Activated T-cell treated with anti-CD3 and anti-CD28 coated beads, Interleukin-2, amount 50 U/mL, for 72 hours (primary cell): ENCODE measurements around the gene TEX9. TPM values are rescaled to one million over a fixed set of nuclear protein-coding genes. Genes with fewer than 3 reads are reported as not detected.

ENCODE experiments used
- ATAC-seq, 2 donors: fragments of 150-1000 bp; cut with Tn5 transposase; replicated peaks in 1 of 2; 2 replicates each; pipeline ENCODE4 v1.10.0; 2021; ENCODE audit warnings: moderate library complexity in 2 of 2, mild to moderate bottlenecking in 1 of 2
- DNase-seq, 2 donors: peaks; one replicate each; pipeline ENCODE4 v3.0.0; 2021 to 2022; ENCODE audit warnings: mixed read lengths in 1 of 2
- H3K27ac Mint-ChIP-seq: one replicate; pipeline ENCODE4 v1.8.0; 2022; ENCODE audit warnings: mild to moderate bottlenecking, moderate library complexity, mixed read lengths
- H3K27me3 Mint-ChIP-seq: one replicate; pipeline ENCODE4 v1.8.0; 2022; ENCODE audit warnings: low read depth, mixed read lengths
- H3K36me3 Mint-ChIP-seq, 2 donors: one replicate each; pipeline ENCODE4 v1.8.0; 2022; ENCODE audit warnings: mixed read lengths in 2 of 2, mild to moderate bottlenecking in 1 of 2; ENCODE audit not compliant: insufficient read depth in 2 of 2
- H3K4me1 Mint-ChIP-seq: one replicate; pipeline ENCODE4 v1.8.0; 2022; ENCODE audit warnings: low read depth, mixed read lengths
- H3K4me3 Mint-ChIP-seq, 2 donors: one replicate each; pipeline ENCODE4 v1.8.0; 2022; ENCODE audit warnings: mild to moderate bottlenecking in 2 of 2, mixed read lengths in 2 of 2, moderate library complexity in 2 of 2
- H3K9me3 Mint-ChIP-seq, 2 donors: one replicate each; pipeline ENCODE4 v1.8.0; 2022; ENCODE audit warnings: mixed read lengths in 2 of 2
- total RNA-seq, 2 donors: library from RNA; stranded (reverse); gene quantifications; one replicate each; pipeline ENCODE4 v1.2.3, GENCODE V29; 2022

TEX9 gene
- total RNA-seq, 2 donors from 2014 or later, result 1.2 to 2.6 TPM

- Mint-ChIP-seq H3K36me3 (peaks cover 3% of the 10 kb centered on the region in 2 donors), H3K4me1 (no peaks in the 10 kb centered on the region), H3K4me3 (no peak overlapping the region), H3K27me3 (no peaks in the 10 kb centered on the region), H3K9me3 (peaks cover 0 to 9% of the 10 kb centered on the region in 2 donors), H3K27ac (no peak overlapping the region)
- ATAC-seq (no peak), DNase-seq (no peak)
Measured at GRCh38 chr15:56425976-56426375, 60.8 kb downstream of the TEX9 start.

DNA sequence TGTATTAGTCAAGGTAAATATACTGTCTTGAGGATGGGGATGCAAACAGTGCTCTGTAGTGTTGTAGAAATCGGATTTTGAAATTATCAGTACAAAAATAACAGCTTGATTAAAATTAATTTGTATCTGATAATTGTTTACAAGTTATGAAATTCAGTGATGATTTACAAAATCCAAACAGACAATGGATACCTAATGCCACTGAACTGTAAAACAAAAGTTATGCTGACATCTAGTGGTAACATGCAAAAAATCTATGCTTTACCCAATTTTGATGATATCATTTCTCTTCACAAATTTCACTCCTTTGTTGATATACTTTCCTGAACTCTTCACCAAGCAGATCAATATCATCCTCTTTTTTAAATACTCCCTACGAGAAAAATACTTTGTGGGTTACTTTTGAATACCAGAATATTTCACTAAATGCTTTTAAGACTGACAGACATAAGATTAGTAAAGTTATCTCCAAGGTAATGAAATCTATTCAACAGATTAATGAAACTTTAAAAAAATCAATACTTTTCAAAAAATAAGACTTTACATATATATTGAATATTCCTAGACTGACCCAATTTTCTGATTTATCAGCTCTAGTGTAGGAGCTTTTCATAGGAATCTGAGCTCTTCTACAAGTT lies 63.7 kb downstream of the TEX9 start:
- Mint-ChIP-seq H3K27ac (no peak overlapping the region), H3K9me3 (peaks cover 0 to 7% of the 10 kb centered on the region in 2 donors), H3K4me1 (no peaks in the 10 kb centered on the region), H3K27me3 (no peaks in the 10 kb centered on the region), H3K36me3 (peaks cover 3% of the 10 kb centered on the region in 2 donors), H3K4me3 (no peak overlapping the region)
- peak in 1 of 2 donors; percentile 4 for ATAC-seq
- no peak for DNase-seq

DNA sequence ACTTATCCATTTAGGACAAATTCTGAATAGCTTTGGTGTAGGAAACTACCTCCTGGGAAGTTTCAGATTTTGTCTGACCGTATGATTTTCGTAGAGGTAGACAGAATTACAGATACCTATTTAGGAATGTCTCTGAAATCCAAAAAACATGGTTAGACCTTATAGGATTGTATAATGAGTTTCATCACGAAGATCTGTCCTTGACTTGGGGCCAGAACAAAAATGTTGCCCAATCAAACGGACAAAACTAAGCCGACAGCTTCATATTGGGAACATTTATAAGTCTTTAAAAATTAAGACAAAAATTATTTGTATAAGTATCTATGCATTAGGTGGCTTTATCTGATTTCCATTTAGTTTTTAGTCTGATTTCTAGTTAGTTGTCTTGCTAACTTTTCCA lies 67.1 kb downstream of the TEX9 start:
- Mint-ChIP-seq H3K4me3 (no peak overlapping the region), H3K9me3 (peaks cover 1 to 2% of the 10 kb centered on the region in 2 donors), H3K36me3 (no peaks in the 10 kb centered on the region), H3K4me1 (no peaks in the 10 kb centered on the region), H3K27ac (no peak overlapping the region), H3K27me3 (peaks cover 17% of the 10 kb centered on the region)
- ATAC-seq (no peak), DNase-seq (no peak)

GRCh38 chr15:56440214-56440770 lies 75.1 kb downstream of the TEX9 start:
- ATAC-seq (no peak), DNase-seq (no peak)
- no peak overlapping the region for H3K4me3 Mint-ChIP-seq
- peaks cover 11% of the 10 kb centered on the region for H3K27me3 Mint-ChIP-seq
- no peaks in the 10 kb centered on the region for H3K36me3 Mint-ChIP-seq
- peaks cover 1 to 7% of the 10 kb centered on the region in 2 donors for H3K9me3 Mint-ChIP-seq
- H3K4me1 Mint-ChIP-seq, result no peaks in the 10 kb centered on the region
- no peak overlapping the region for H3K27ac Mint-ChIP-seq

DNA sequence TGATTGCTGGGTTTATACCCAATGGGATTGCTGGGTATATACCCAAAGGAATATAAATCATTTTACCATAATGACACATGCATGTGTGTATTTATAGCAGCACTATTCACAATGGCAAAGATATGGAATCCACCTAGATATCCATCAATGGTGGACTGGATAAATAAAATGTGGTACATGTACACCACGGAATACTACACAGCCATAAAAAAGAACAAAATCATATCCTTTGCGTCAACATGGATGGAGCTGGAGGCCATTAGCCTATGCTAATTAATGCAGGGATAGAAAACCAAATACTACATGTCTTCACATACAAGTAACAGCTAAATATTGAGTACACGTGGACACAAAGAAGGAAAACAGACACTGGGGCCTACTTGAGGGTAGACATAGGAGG lies 77.1 kb downstream of the TEX9 start:
- H3K9me3 Mint-ChIP-seq, result peaks cover 0 to 5% of the 10 kb centered on the region in 2 donors
- H3K36me3 Mint-ChIP-seq, result no peaks in the 10 kb centered on the region
- no peak overlapping the region for H3K4me3 Mint-ChIP-seq
- no peaks in the 10 kb centered on the region for H3K4me1 Mint-ChIP-seq
- no peak overlapping the region for H3K27ac Mint-ChIP-seq
- no peaks in the 10 kb centered on the region for H3K27me3 Mint-ChIP-seq
- DNase-seq (no peak), ATAC-seq (no peak)

GRCh38 chr15:56445746-56446145 lies 80.5 kb downstream of the TEX9 start:
- Mint-ChIP-seq H3K27ac (no peak overlapping the region), H3K36me3 (no peaks in the 10 kb centered on the region), H3K9me3 (peaks cover 0 to 3% of the 10 kb centered on the region in 2 donors), H3K27me3 (no peaks in the 10 kb centered on the region), H3K4me1 (no peaks in the 10 kb centered on the region), H3K4me3 (no peak overlapping the region)
- DNase-seq, result no peak
- no peak for ATAC-seq

GRCh38 chr15:56454836-56455235 lies 89.6 kb downstream of the TEX9 start:
- no peak overlapping the region for H3K27ac Mint-ChIP-seq
- DNase-seq, result no peak
- ATAC-seq, result no peak
- no peaks in the 10 kb centered on the region for H3K27me3 Mint-ChIP-seq
- H3K36me3 Mint-ChIP-seq, result no peaks in the 10 kb centered on the region
- H3K4me3 Mint-ChIP-seq, result no peak overlapping the region
- H3K9me3 Mint-ChIP-seq, result no peaks in the 10 kb centered on the region
- no peaks in the 10 kb centered on the region for H3K4me1 Mint-ChIP-seq

GRCh38 chr15:56456229-56456628 lies 91.0 kb downstream of the TEX9 start:
- DNase-seq (no peak), ATAC-seq (no peak)
- Mint-ChIP-seq H3K36me3 (no peaks in the 10 kb centered on the region), H3K27ac (no peak overlapping the region), H3K9me3 (no peaks in the 10 kb centered on the region), H3K4me1 (no peaks in the 10 kb centered on the region), H3K4me3 (no peak overlapping the region), H3K27me3 (no peaks in the 10 kb centered on the region)

GRCh38 chr15:56459096-56459495 lies 93.9 kb downstream of the TEX9 start:
- DNase-seq (no peak), ATAC-seq (no peak)
- Mint-ChIP-seq H3K27ac (no peak overlapping the region), H3K9me3 (no peaks in the 10 kb centered on the region), H3K27me3 (peaks cover 15% of the 10 kb centered on the region), H3K36me3 (no peaks in the 10 kb centered on the region), H3K4me3 (no peak overlapping the region), H3K4me1 (peaks cover 3% of the 10 kb centered on the region)

- Mint-ChIP-seq H3K9me3 (no peaks in the 10 kb centered on the region), H3K27me3 (peaks cover 25% of the 10 kb centered on the region), H3K36me3 (no peaks in the 10 kb centered on the region), H3K27ac (no peak overlapping the region), H3K4me3 (no peak overlapping the region), H3K4me1 (peaks cover 13% of the 10 kb centered on the region)
- ATAC-seq, result no peak
- DNase-seq, result no peak
Measured at GRCh38 chr15:56460071-56460470, 94.8 kb downstream of the TEX9 start.

GRCh38 chr15:56460947-56461346 lies 95.7 kb downstream of the TEX9 start:
- H3K4me1 Mint-ChIP-seq, result peaks cover 13% of the 10 kb centered on the region
- no peaks in the 10 kb centered on the region for H3K9me3 Mint-ChIP-seq
- no peak for DNase-seq
- H3K36me3 Mint-ChIP-seq, result no peaks in the 10 kb centered on the region
- no peak for ATAC-seq
- H3K27me3 Mint-ChIP-seq, result peaks cover 25% of the 10 kb centered on the region
- H3K27ac Mint-ChIP-seq, result no peak overlapping the region
- H3K4me3 Mint-ChIP-seq, result no peak overlapping the region

DNA sequence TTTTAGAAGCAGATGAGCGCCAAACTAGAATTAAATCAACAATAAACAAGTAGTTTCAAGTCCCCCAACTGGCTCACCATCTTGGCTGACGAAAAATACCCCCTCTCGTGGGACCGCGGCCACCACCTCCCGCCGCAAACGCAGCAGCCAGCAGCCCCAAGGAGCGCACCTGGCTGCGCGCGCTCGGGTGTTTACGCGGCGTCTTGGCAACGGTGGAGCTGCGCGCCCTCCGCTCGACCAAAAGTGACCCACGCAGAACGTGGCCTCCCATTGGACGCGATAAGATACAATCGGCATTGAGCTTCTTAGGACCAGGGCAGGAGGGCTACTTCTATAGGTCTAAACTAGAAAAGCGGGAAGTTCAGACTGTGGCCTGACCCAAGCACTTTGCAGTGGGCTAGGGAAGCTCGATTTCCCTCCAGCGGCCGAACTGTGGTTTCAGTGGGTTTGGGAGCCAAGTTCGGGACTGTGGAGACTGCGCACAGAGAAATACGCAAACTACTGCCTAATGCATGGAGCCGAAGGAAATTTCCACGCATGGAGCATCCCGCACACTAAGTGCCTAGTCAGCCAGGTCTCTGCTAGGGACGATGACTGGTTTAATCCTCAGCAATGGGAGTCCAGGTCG lies 99.8 kb downstream of the TEX9 start, which contains the start of gene MNS1:
TSS of gene MNS1 (minus strand) at position 245 of the 628 bp plus-strand sequence. CDS start at position 80, 165 bp downstream.
- DNase-seq, result peak; percentile 77 to 87
- H3K4me1 Mint-ChIP-seq, result peaks cover 24% of the 10 kb centered on the region
- peak within 1 kb of the TSS; percentile 95 to 98 for H3K4me3 Mint-ChIP-seq
- H3K27me3 Mint-ChIP-seq, result peaks cover 25% of the 10 kb centered on the region
- no peak within 1 kb of the TSS for H3K27ac Mint-ChIP-seq
- ATAC-seq, result peak; percentile 99 to 100
- no peaks in the 10 kb centered on the region for H3K9me3 Mint-ChIP-seq
- H3K36me3 Mint-ChIP-seq, result no peaks in the 10 kb centered on the region

DNA sequence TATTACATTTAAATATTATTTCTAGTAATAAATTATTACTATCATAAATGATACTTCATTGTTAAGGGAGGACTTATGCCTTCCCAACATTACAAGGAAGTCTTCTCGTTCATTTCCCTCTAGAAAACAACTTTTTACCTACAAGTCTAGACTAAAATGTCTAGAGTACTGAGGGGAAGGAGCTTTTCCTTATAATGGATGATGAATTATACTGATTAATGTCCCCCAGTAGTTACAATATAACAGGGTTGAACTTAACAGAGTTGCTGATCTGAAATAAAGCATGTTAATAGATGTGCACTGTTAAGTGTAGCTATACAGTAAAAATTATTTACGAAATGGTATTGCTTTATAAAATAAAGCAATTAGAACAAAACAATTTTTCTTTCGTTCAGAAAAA lies 102.4 kb downstream of the TEX9 start:
- no peak overlapping the region for H3K4me3 Mint-ChIP-seq
- H3K4me1 Mint-ChIP-seq, result peaks cover 24% of the 10 kb centered on the region
- H3K9me3 Mint-ChIP-seq, result no peaks in the 10 kb centered on the region
- no peak for DNase-seq
- H3K27me3 Mint-ChIP-seq, result peaks cover 21% of the 10 kb centered on the region
- no peaks in the 10 kb centered on the region for H3K36me3 Mint-ChIP-seq
- H3K27ac Mint-ChIP-seq, result no peak overlapping the region
- no peak for ATAC-seq
